ENCODE results near the gene RNU6-9.
A peak's percentile ranks its signal among the peaks of the same experiment; 100 is the strongest.

The RNU6-9 gene

DNA sequence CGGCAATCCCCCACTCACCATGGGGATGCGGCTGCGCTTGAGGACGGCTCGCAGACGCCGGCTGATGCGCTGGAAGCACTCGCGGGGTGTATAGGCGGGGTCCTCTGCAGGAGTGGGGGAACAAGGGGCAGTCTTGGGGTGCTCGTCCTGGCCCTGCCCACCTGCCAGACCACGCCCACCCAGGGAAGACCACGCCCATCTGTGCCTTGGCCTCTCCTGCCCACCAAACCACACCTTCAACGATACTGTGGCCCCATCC, 6.7 kb downstream of the RNU6-9 start:
- H3K27ac ChIP-seq, result peak overlapping the region; percentile 59
- ChIA-PET CTCF (no interaction called here), POLR2A (ENCODE audit: low non-redundant PET) (no interaction called here)
- TF ChIP-seq, protein P1, sequence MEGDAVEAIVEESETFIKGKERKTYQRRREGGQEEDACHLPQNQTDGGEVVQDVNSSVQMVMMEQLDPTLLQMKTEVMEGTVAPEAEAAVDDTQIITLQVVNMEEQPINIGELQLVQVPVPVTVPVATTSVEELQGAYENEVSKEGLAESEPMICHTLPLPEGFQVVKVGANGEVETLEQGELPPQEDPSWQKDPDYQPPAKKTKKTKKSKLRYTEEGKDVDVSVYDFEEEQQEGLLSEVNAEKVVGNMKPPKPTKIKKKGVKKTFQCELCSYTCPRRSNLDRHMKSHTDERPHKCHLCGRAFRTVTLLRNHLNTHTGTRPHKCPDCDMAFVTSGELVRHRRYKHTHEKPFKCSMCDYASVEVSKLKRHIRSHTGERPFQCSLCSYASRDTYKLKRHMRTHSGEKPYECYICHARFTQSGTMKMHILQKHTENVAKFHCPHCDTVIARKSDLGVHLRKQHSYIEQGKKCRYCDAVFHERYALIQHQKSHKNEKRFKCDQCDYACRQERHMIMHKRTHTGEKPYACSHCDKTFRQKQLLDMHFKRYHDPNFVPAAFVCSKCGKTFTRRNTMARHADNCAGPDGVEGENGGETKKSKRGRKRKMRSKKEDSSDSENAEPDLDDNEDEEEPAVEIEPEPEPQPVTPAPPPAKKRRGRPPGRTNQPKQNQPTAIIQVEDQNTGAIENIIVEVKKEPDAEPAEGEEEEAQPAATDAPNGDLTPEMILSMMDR (conservative IDR thresholded peaks at IDR 0.05; ENCODE audit: low read depth), result no peak
- DNase-seq (ENCODE audit: low spot score), result no peak

GRCh38 chr19:900302-901111, 7.2 kb downstream of the RNU6-9 start:
- ChIA-PET CTCF (no interaction called here), POLR2A (ENCODE audit: low non-redundant PET) (no interaction called here)
- DNase-seq (ENCODE audit: low spot score), result peak; percentile 82
- H3K27ac ChIP-seq, result peak overlapping the region; percentile 59
- TF ChIP-seq, protein P1 (conservative IDR thresholded peaks at IDR 0.05; ENCODE audit: low read depth), result no peak

GRCh38 chr19:901216-902092, 8.2 kb downstream of the RNU6-9 start:
- TF ChIP-seq, protein P1 (conservative IDR thresholded peaks at IDR 0.05; ENCODE audit: low read depth), result no peak
- no peak for DNase-seq (ENCODE audit: low spot score)
- ChIA-PET CTCF (interaction anchor here (0.6 kb wide), 1 partner anchor 37 kb away, joined by 5 read pairs; no protein-coding TSS in a partner anchor), POLR2A (ENCODE audit: low non-redundant PET) (interaction anchor here (0.6 kb wide), 1 partner anchor 9 kb away, joined by 3 read pairs; no protein-coding TSS in a partner anchor)
- peak overlapping the region; percentile 59 for H3K27ac ChIP-seq

GRCh38 chr19:902093-902370, 8.7 kb downstream of the RNU6-9 start:
- H3K27ac ChIP-seq, result peak overlapping the region; percentile 59
- CTCF ChIA-PET, result interaction anchor here (0.6 kb wide), 1 partner anchor 38 kb away, joined by 5 read pairs; no protein-coding TSS in a partner anchor
- TF ChIP-seq, protein P1 (conservative IDR thresholded peaks at IDR 0.05; ENCODE audit: low read depth), result no peak
- no peak for DNase-seq (ENCODE audit: low spot score)
- POLR2A ChIA-PET (ENCODE audit: low non-redundant PET), result interaction anchor here (0.6 kb wide), 1 partner anchor 8 kb away, joined by 3 read pairs; no protein-coding TSS in a partner anchor

DNA sequence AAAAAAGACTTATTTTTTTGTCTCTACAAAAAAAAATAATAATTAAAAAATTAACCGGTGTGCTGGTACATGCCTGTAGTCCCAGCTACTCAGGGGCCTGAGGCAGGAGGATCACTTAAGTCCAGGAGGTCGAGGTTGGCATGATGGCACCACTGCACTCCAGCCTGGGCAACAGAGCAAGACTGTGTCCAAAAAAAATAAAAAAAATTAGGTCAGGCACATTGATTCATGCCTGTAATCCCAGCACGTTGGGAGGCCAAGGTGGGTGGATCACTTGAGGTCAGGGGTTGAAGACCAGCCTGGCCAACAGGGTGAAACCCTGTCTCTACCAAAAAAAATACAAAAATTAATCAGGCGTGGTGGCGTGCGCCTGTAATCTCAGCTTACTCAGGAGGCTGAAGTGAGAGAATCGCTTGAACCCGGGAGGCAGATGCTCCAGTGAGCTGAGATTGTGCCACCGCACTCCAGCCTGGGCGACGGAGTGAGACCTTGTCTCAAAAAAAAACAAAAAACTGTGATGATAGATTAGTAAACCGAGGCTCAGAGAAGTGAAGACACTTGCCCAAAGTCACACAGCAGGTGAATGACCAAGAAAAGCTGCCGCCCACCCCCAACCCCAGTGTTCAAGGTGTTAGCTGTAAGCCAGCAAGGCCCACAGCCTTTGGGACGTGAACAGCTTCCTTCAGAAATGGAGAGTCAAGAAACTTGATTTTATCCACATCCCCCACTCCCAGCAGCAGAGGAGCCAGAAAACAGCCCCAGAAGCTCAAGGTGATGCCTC, 9.4 kb downstream of the RNU6-9 start:
- peak overlapping the region; percentile 59 for H3K27ac ChIP-seq
- no peak for DNase-seq (ENCODE audit: low spot score)
- ChIA-PET CTCF (interaction anchor here (0.6 to 0.7 kb wide), 3 partner anchors 19 to 54 kb away, joined by 4 to 5 read pairs (median 5); no protein-coding TSS in a partner anchor), POLR2A (ENCODE audit: low non-redundant PET) (no interaction called here)
- TF ChIP-seq, protein P1 (conservative IDR thresholded peaks at IDR 0.05; ENCODE audit: low read depth), result no peak

DNA sequence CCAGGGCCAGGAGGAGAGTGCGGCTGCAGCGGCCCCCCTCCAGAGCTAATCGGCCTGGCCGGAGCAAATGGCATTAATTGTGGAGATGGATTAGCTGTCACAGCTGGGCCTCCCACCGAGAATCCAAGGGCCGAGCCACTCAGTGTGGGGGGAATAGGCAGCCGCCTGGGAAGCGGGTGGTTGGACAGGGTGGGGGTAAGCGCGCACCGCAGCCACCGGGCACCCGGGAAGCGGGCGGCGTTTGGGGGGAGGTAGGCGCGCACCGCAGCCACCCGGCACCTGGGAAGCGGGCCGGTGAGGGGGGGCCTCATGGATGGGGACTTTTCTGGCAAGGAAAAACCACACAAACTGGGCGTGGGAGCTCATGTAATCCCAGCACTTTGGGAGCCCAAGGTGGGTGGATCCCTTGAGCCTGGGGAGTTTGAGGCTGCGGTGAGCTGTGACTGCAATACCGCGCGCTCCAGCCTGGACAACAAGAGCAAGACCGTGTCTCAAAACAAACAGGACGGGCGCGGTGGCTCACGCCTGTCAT, 10.0 kb downstream of the RNU6-9 start:
- DNase-seq (ENCODE audit: low spot score), result no peak
- POLR2A ChIA-PET (ENCODE audit: low non-redundant PET), result no interaction called here
- TF ChIP-seq, protein P1 (conservative IDR thresholded peaks at IDR 0.05; ENCODE audit: low read depth), result no peak
- CTCF ChIA-PET, result interaction anchor here (0.7 kb wide), 2 partner anchors 54 to 78 kb away, joined by 3 to 5 read pairs; no protein-coding TSS in a partner anchor
- peak overlapping the region; percentile 59 for H3K27ac ChIP-seq
